Heart left ventricle (tissue), 16 donors: ENCODE measurements around the gene PLA2G4D. TPM values are rescaled to one million over a fixed set of nuclear protein-coding genes. Genes with fewer than 3 reads are reported as not detected.

Experiments used
- ATAC-seq, 4 donors: fragments of 200-7000 bp; cut with Tn5 transposase; one replicate each; pipeline ENCODE4 v1.9.1; 2020 to 2022; ENCODE audit warnings: moderate library complexity in 4 of 4, mild to moderate bottlenecking in 3 of 4, moderate number of reproducible peaks in 1 of 4
- DNase-seq, 5 donors: peaks; one replicate each; pipeline ENCODE4 v3.0.0-alpha.2; 2020
- H3K27ac ChIP-seq, 12 donors: fragments of 200-600 bp; sonication (generic) in 4 of 12; one replicate each; pipeline versions ENCODE4 v1.5.0 to v1.8.0; 2016 to 2022; ENCODE audit warnings: mild to moderate bottlenecking in 2 of 12
- H3K27me3 ChIP-seq, 9 donors: fragments of 200-600 bp; sonication (generic) in 2 of 9; one replicate each; pipeline versions ENCODE4 v1.5.1 to v1.8.0; 2016 to 2022; ENCODE audit warnings: mild to moderate bottlenecking in 3 of 9
- H3K36me3 ChIP-seq, 9 donors: fragments of 200-600 bp; sonication (generic) in 2 of 9; one replicate each; pipeline versions ENCODE4 v1.5.0 to v1.8.0; 2018 to 2022; ENCODE audit warnings: mild to moderate bottlenecking in 2 of 9
- H3K4me1 ChIP-seq, 12 donors: fragments of 200-600 bp; sonication (generic) in 4 of 12; one replicate each; pipeline versions ENCODE4 v1.5.0 to v1.8.0; 2016 to 2022; ENCODE audit warnings: mild to moderate bottlenecking in 3 of 12
- H3K4me3 ChIP-seq, 12 donors: fragments of 200-600 bp; sonication (generic) in 4 of 12; one replicate each; pipeline versions ENCODE4 v1.5.0 to v1.8.0; 2017 to 2022; ENCODE audit warnings: mild to moderate bottlenecking in 9 of 12, moderate library complexity in 4 of 12
- H3K9me3 ChIP-seq, 12 donors: fragments of 200-600 bp; sonication (generic) in 4 of 12; one replicate each; pipeline versions ENCODE4 v1.5.0 to v1.8.0; 2016 to 2022; ENCODE audit warnings: mild to moderate bottlenecking in 1 of 12
- POLR2A ChIP-seq, 2 donors: fragments of 450-650 bp; IDR thresholded peaks; one replicate each; pipeline ENCODE4 v1.6.1; 2017; ENCODE audit warnings: antibody characterized with exemption in 2 of 2, mild to moderate bottlenecking in 2 of 2, moderate library complexity in 2 of 2
- WGBS, 4 donors: extraction: QIAGEN DNeasy Blood & Tissue Kit in 2 of 4; methylation state at CpG; one replicate each; pipeline versions ENCODE4 v1.1.5 to v1.1.7; 2013 to 2018; 5-methylcytosine and 5-hydroxymethylcytosine counted together
- intact Hi-C, 10 donors: fragments of 100-400 bp; cut with DNase I; formaldehyde crosslinking; loops; one replicate each; pipeline versions ENCODE4 v1.11.1 to v1.14.2; 2022
- polyA plus RNA-seq, 2 donors: library from polyadenylated mRNA; stranded (reverse); fragments of 200-250 nt; gene quantifications; one replicate each; pipeline ENCODE4 v1.2.3, GENCODE V29; 2013
- total RNA-seq, 9 donors: library from RNA; depleted of rRNA in 2 of 9; stranded (reverse); fragments of >200 nt in 2 of 9; fragmentation: NEBNext Ultra II Directional in 3 of 9; extraction: Animal tissue kit (Norgen Biotek cat#: 25700) in 3 of 9; gene quantifications; one replicate each; pipeline versions ENCODE4 v1.1.0 to v1.2.4, GENCODE V29; 2016 to 2023
- TF ChIP-seq, protein P1 (sequence below), 12 donors: fragments of 200-600 bp; sonication (generic) in 4 of 12; IDR thresholded peaks; one replicate each; pipeline versions ENCODE4 v1.5.0 to v1.8.0; 2018 to 2022; ENCODE audit warnings: antibody characterized with exemption in 12 of 12, mild to moderate bottlenecking in 5 of 12
- donor health status: ischemic (EF 13 %, LVEDD 7.1; RV severe dilation, severe dysfunction).
- donor health status: healthy with polysubstance abuse.
- donor health status: DM: no; HTN: yes; CAD: no.
- donor health status: DM: no; HTN: no; CAD: no.
- donor health status: ischemic (EF 25% LVEDD 6.9; RV normal size, moderate dysfunction).
- donor health status: ischemic (EF 25% LVEDD 5.7; RV mildly dilated, moderate dysfunction).
- donor health status: healthy.
- donor health status: DM: yes; HTN: yes; CAD: no.
- donor health status: ischemic (EF 35%, LVEDD 5.7; RV mildly dilated, moderate dysfunction).
- donor health status: nonischemic (EF 11% LVEDD 7.7; RV severe dilation, severe dysfunction).
- donor health status: DM: yes; HTN: yes; CAD: no.
- donor health status: PGD.
- donor health status: ischemic (EF 29% LVEDD 5.4; RV normal size, mild dysfunction).
- donor health status: nonischemic (EF 23%, LVEDD 6.1; RV moderate dilation, normal function).

The PLA2G4D gene
- total and polyA plus RNA-seq, 11 donors: not detected

GRCh38 chr15:42069496-42070278 is 24.7 kb downstream of the PLA2G4D start:
- Histone ChIP-seq H3K27me3 (peaks cover 0 to 9% (median 0%) of the 10 kb centered on the region in 9 donors), H3K4me3 (no peak overlapping the region), H3K27ac (no peak overlapping the region), H3K4me1 (peaks cover 0 to 4% (median 0%) of the 10 kb centered on the region in 12 donors), H3K36me3 (no peaks in the 10 kb centered on the region), H3K9me3 (no peaks in the 10 kb centered on the region)
- ATAC-seq (no peak), DNase-seq (no peak)
- WGBS, 4 donors: 84 to 87% (median 85%) methylated on average over 11 to 17 of the region's 17 CpGs
- TF ChIP-seq POLR2A (IDR thresholded peaks at IDR 0.05): no peak
- TF ChIP-seq, protein P1, sequence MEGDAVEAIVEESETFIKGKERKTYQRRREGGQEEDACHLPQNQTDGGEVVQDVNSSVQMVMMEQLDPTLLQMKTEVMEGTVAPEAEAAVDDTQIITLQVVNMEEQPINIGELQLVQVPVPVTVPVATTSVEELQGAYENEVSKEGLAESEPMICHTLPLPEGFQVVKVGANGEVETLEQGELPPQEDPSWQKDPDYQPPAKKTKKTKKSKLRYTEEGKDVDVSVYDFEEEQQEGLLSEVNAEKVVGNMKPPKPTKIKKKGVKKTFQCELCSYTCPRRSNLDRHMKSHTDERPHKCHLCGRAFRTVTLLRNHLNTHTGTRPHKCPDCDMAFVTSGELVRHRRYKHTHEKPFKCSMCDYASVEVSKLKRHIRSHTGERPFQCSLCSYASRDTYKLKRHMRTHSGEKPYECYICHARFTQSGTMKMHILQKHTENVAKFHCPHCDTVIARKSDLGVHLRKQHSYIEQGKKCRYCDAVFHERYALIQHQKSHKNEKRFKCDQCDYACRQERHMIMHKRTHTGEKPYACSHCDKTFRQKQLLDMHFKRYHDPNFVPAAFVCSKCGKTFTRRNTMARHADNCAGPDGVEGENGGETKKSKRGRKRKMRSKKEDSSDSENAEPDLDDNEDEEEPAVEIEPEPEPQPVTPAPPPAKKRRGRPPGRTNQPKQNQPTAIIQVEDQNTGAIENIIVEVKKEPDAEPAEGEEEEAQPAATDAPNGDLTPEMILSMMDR (IDR thresholded peaks at IDR 0.05): no peak
- intact Hi-C loops: loop anchor here in 7 of 10 donors (2.0 to 10.0 kb wide), 5 partner anchors 15 to 405 kb away; partner anchors contain the start of gene PLA2G4B (in 1 of the 7)

DNA sequence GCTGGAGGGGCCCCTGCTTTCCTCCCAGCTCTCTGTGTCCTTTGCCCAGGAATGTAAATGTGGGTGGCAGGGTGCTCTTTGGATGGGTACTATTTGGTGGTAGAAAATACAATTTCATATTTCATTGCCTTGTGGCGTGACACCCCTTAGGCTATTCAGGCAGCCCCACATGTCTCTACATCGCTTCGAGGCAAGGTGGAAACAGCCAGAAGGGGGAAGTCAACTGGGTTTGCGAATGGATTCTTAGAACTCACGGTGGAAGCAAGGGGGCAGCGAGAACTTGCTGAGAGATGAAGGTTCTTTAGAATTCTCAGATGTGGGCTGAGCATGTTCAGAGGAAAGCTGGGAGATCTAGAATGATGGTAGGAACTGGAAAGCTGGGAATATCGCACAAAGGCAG is 25.3 kb downstream of the PLA2G4D start:
- 90 to 91% (median 91%) methylated on average over 7 of the region's 7 CpGs for WGBS, 4 donors
- H3K4me3 ChIP-seq: no peak overlapping the region
- peaks cover 0 to 4% (median 0%) of the 10 kb centered on the region in 12 donors for H3K4me1 ChIP-seq
- TF ChIP-seq, protein P1 (IDR thresholded peaks at IDR 0.05): no peak
- no peak for TF ChIP-seq POLR2A (IDR thresholded peaks at IDR 0.05)
- H3K27me3 ChIP-seq: peaks cover 0 to 9% (median 0%) of the 10 kb centered on the region in 9 donors
- no peak for DNase-seq
- no peaks in the 10 kb centered on the region for H3K36me3 ChIP-seq
- ATAC-seq: no peak
- H3K9me3 ChIP-seq: no peaks in the 10 kb centered on the region
- no peak overlapping the region for H3K27ac ChIP-seq
- intact Hi-C loops: loop anchor here in 7 of 10 donors (2.0 to 10.0 kb wide), 5 partner anchors 16 to 406 kb away; partner anchors contain the start of gene PLA2G4B (in 1 of the 7)

DNA sequence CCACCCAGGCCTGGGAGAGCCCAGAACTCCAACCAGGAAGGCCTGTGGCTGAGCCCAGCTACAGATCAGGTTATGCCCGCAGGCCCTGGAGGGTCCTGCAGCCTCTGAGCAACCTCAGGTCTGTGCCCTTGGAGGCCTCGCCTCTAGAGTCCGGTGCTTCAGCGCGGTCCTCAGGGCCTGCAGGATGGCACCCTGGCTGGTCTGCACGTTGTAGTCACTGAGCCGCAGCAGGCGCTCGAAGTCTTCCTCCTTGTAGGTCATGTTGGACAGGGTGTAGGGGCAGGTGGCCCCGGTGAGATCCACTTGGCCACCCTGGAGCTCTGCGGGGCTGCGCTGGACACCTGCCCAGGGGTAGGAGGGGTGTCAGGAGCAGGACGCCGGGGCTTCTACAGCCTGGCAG is 25.8 kb downstream of the PLA2G4D start:
- no peak for ATAC-seq
- Histone ChIP-seq H3K36me3 (no peaks in the 10 kb centered on the region), H3K27me3 (peaks cover 0 to 9% (median 0%) of the 10 kb centered on the region in 9 donors), H3K4me3 (no peak overlapping the region), H3K9me3 (no peaks in the 10 kb centered on the region), H3K27ac (no peak overlapping the region), H3K4me1 (peaks cover 0 to 4% (median 0%) of the 10 kb centered on the region in 12 donors)
- TF ChIP-seq, protein P1 (IDR thresholded peaks at IDR 0.05): no peak
- no peak for TF ChIP-seq POLR2A (IDR thresholded peaks at IDR 0.05)
- 75 to 95% (median 94%) methylated on average over 4 to 14 of the region's 14 CpGs for WGBS, 4 donors
- intact Hi-C loops: loop anchor here in 7 of 10 donors (2.0 to 10.0 kb wide), 5 partner anchors 16 to 406 kb away; partner anchors contain the start of gene PLA2G4B (in 1 of the 7)
- no peak for DNase-seq

DNA sequence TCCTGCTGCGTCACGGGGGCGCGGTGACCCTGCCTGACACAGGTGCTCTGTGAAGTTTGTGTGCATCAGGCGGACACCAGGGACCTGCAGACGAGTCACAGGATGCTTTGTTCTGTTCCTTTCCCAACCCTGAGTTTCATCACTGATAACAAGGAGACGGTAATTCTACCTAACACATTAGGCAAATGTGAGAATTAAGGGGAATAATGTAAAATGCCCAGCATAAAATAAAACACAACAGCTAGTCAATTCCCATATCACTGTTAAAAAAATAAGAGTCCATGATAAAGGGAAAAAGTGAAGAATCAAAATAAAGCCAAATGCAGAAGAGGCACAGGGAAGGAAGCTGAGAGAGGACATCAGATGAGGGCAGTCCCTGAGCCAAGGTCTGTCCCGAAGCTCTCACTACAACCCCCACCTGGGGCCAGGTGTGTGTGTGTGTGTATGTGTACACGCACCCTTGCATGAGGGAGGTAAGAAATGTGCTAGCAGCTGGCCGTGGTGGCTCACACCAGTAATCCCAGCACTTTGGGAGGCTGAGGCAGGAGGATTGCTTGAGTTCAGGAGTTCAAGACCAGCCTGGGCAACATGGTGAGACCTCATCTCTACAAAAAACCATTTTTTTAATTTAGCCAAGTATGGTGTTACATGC is 27.5 kb downstream of the PLA2G4D start:
- no peak for TF ChIP-seq POLR2A (IDR thresholded peaks at IDR 0.05)
- TF ChIP-seq, protein P1 (IDR thresholded peaks at IDR 0.05): peak in 1 of 12 donors; percentile 4
- no peak overlapping the region for H3K27ac ChIP-seq
- WGBS, 4 donors: 38 to 44% (median 43%) methylated on average over 10 of the region's 10 CpGs
- ATAC-seq (no peak), DNase-seq (no peak)
- peaks cover 0 to 4% (median 0%) of the 10 kb centered on the region in 12 donors for H3K4me1 ChIP-seq
- no peak overlapping the region for H3K4me3 ChIP-seq
- H3K36me3 ChIP-seq: no peaks in the 10 kb centered on the region
- intact Hi-C loops: loop anchor here (1.0 to 10.0 kb wide), 8 partner anchors 17 to 408 kb away; partner anchors contain the start of gene PLA2G4B (in 1 of the 10)
- H3K27me3 ChIP-seq: peaks cover 0 to 9% (median 0%) of the 10 kb centered on the region in 9 donors
- no peaks in the 10 kb centered on the region for H3K9me3 ChIP-seq
